K562 (cell line): ENCODE measurements around the gene VIPR2. TPM values are rescaled to one million over a fixed set of nuclear protein-coding genes. Genes with fewer than 3 reads are reported as not detected.

Experiments used
- FOXA3 ChIP-seq, 2 experiments: fragments of 450-650 bp in 1 of 2; sonication (generic) in 1 of 2; formaldehyde crosslinking; IDR thresholded peaks in 1 of 2; conservative IDR thresholded peaks in 1 of 2; 2 replicates each; pipeline versions ENCODE4 v1.4.0 to v1.8.0; 2020 to 2022; ENCODE audit warnings: mild to moderate bottlenecking in 2 of 2, missing genetic modification reagents in 1 of 2
- HDAC1 ChIP-seq, 2 experiments: fragments of 450-650 bp; IDR thresholded peaks; 2 replicates each; pipeline ENCODE4 v1.6.1; 2016 to 2017; ENCODE audit warnings: inconsistent platforms in 1 of 2, mild to moderate bottlenecking in 1 of 2, moderate library complexity in 1 of 2
- HDAC6 ChIP-seq: IDR thresholded peaks from 2 replicates; pipeline ENCODE4 v1.6.1; 2012; ENCODE audit warnings: low read depth, mild to moderate bottlenecking, control low read depth, inconsistent platforms, low read length, moderate library complexity
- HSF4 ChIP-seq: fragments of 250-450 bp; sonication (Bioruptor Pico); IDR thresholded peaks from 2 replicates; pipeline ENCODE4 v2.1.2; 2022; ENCODE audit warnings: mild to moderate bottlenecking, moderate library complexity, borderline replicate concordance
- NR2C2 ChIP-seq, 2 experiments: fragments of 200-800 bp in 1 of 2; sonication (Bioruptor generic) in 1 of 2; sonication (generic) in 1 of 2; formaldehyde crosslinking in 1 of 2; IDR thresholded peaks; 2 replicates each; pipeline versions ENCODE4 v1.6.1 to v1.8.0; 2016 to 2022; ENCODE audit warnings: mild to moderate bottlenecking in 1 of 2, missing compliant biosample characterization in 1 of 2, missing genetic modification characterization in 1 of 2, missing genetic modification reagents in 1 of 2
- PCBP1 ChIP-seq: fragments of 200-400 bp; formaldehyde crosslinking; IDR thresholded peaks from 2 replicates; pipeline ENCODE4 v1.6.1; 2018; ENCODE audit warnings: mild to moderate bottlenecking, low read depth, low read length; ENCODE audit not compliant: poor library complexity, severe bottlenecking
- RBM14 ChIP-seq: fragments of 200-400 bp; formaldehyde crosslinking; IDR thresholded peaks from 2 replicates; pipeline ENCODE4 v1.6.1; 2018; ENCODE audit warnings: low read depth, mild to moderate bottlenecking, low read length, moderate library complexity, borderline replicate concordance; ENCODE audit not compliant: insufficient read depth
- RCOR1 ChIP-seq, 2 experiments: IDR thresholded peaks; 2 replicates each; pipeline ENCODE4 v1.6.1; 2012; ENCODE audit warnings: low read depth in 2 of 2, low read length in 2 of 2, borderline replicate concordance in 1 of 2, improper control_type of control experiment in 1 of 2
- SAFB ChIP-seq: fragments of 200-400 bp; formaldehyde crosslinking; IDR thresholded peaks from 2 replicates; pipeline ENCODE4 v1.6.1; 2017; ENCODE audit warnings: low read depth, low read length, borderline replicate concordance
- STAG1 ChIP-seq: sonication (generic); formaldehyde crosslinking; IDR thresholded peaks from 2 replicates; pipeline ENCODE4 v1.5.0; 2020; ENCODE audit warnings: missing genetic modification reagents, borderline replicate concordance
- STAT5A ChIP-seq: IDR thresholded peaks from 2 replicates; pipeline ENCODE4 v1.6.1; 2012; ENCODE audit warnings: low read length, inconsistent platforms, borderline replicate concordance
- TRIM24 ChIP-seq, 2 experiments: fragments of 450-650 bp; IDR thresholded peaks; 2 replicates each; pipeline ENCODE4 v1.6.1; 2016
- U2AF1 ChIP-seq: fragments of 200-400 bp; formaldehyde crosslinking; optimal IDR thresholded peaks from 2 replicates; pipeline ENCODE3; 2017; ENCODE audit warnings: mild to moderate bottlenecking, low read depth, low read length, moderate library complexity
- ZNF24 ChIP-seq: fragments of 450-650 bp; IDR thresholded peaks from 2 replicates; pipeline ENCODE4 v1.6.1; 2016
- polyA plus RNA-seq, 8 experiments: library from polyadenylated mRNA; depleted of rRNA in 4 of 8; stranded (reverse) in 5 of 8; unstranded in 3 of 8; fragments of >200 nt; fragmentation: Nextera tagmentation in 2 of 8; fragmentation: Illumina TruSeq in 1 of 8; extraction: Ambion mirVana in 2 of 8; extraction: Trizol in 1 of 8; gene quantifications; 2 replicates each; pipeline versions ENCODE4 v1.2.1 to v1.2.3, GENCODE V29; 2011 to 2014; ENCODE audit warnings: inconsistent platforms in 1 of 8, missing spikeins in 1 of 8
- total RNA-seq, 7 experiments: library from RNA; depleted of rRNA in 6 of 7; stranded (reverse); fragments of >200 nt in 6 of 7; fragmentation: Illumina TruSeq in 2 of 7; extraction: Trizol in 2 of 7; gene quantifications; 2 replicates each; pipeline versions ENCODE4 v1.2.1 to v1.2.3, GENCODE V29; 2011 to 2021; ENCODE audit warnings: low replicate concordance in 1 of 7
- TF ChIP-seq, protein P1 (sequence below): fragments of 450-650 bp; IDR thresholded peaks from 2 replicates; pipeline ENCODE4 v1.6.1; 2017; ENCODE audit warnings: mild to moderate bottlenecking, moderate library complexity
- TF ChIP-seq, protein P2 (sequence below): fragments of 450-650 bp; conservative IDR thresholded peaks from 2 replicates; pipeline ENCODE4 v1.6.1; 2016; ENCODE audit warnings: missing genetic modification characterization, low read depth, mild to moderate bottlenecking, missing compliant biosample characterization, moderate library complexity
- TF ChIP-seq, protein P3 (sequence below): sonication (generic); formaldehyde crosslinking; IDR thresholded peaks from 2 replicates; pipeline ENCODE4 v1.8.0; 2022; ENCODE audit warnings: mild to moderate bottlenecking, missing genetic modification reagents
- TF ChIP-seq, protein P4 (sequence below): sonication (generic); formaldehyde crosslinking; IDR thresholded peaks from 2 replicates; pipeline ENCODE4 v1.8.0; 2022; ENCODE audit warnings: mild to moderate bottlenecking, missing genetic modification reagents

Gene VIPR2
- total and polyA plus RNA-seq, 9 of the 15 experiments (the other 6 are each of a cell fraction or from before 2014, with no cell fraction given) = 0.04 TPM; not detected in 8

DNA sequence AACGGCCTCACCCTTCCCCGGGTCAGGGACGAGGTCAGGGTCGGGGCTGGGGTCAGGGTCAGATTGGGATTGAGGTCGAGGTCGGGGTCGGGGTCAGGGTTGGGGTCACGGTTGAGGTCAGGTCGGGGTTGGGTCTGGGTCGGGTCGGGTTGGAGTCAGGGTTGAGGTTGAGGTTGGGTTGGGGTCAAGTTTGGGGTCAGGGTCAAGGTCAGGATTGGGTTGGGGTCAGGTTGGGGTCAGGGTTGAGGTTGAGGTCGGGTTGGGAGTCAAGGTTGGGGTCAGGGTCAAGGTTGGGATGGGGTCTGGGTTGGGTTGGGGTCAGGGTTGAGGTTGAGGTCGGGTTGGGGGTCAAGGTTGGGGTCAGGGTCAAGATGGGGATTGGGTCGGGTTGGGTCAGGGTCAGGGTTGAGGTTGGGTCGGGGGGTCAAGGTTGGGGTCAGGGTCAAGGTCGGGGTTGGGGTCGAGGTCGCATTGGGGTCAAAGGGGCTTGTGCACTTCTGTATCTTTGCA is 131.4 kb downstream of the VIPR2 start (continued):
- no peak for TF ChIP-seq HSF4 (CRISPR knock-in tag)
- peak; percentile 78 to 89; a peak in 3 of 4 replicates for TF ChIP-seq TRIM24 (IDR thresholded peaks at IDR 0.05)
- TF ChIP-seq SAFB = no peak
- TF ChIP-seq NR2C2 (CRISPR knock-in tag; IDR thresholded peaks at IDR 0.05) = peak; percentile 86; the same call in 1 of the 2 replicates
- peak; percentile 89 for TF ChIP-seq NR2C2 (tag; IDR thresholded peaks at IDR 0.05)
- 0 out of 2 replicates have a peak, but pooled peaks have one; percentile 27 for TF ChIP-seq RBM14
- TF ChIP-seq STAG1 (CRISPR knock-in tag) = no peak
- TF ChIP-seq HDAC1 (IDR thresholded peaks at IDR 0.05) = peak in 1 of 2 experiments; percentile 50; a peak in 1 of 4 replicates
- peak in 1 of 2 experiments; percentile 47; a peak in 1 of 4 replicates for TF ChIP-seq FOXA3 (CRISPR knock-in tag; conservative IDR thresholded peaks at IDR 0.05 in 1 of 2, IDR thresholded peaks at IDR 0.05 in 1 of 2)
- TF ChIP-seq STAT5A = peak; percentile 28
- TF ChIP-seq, protein P1, sequence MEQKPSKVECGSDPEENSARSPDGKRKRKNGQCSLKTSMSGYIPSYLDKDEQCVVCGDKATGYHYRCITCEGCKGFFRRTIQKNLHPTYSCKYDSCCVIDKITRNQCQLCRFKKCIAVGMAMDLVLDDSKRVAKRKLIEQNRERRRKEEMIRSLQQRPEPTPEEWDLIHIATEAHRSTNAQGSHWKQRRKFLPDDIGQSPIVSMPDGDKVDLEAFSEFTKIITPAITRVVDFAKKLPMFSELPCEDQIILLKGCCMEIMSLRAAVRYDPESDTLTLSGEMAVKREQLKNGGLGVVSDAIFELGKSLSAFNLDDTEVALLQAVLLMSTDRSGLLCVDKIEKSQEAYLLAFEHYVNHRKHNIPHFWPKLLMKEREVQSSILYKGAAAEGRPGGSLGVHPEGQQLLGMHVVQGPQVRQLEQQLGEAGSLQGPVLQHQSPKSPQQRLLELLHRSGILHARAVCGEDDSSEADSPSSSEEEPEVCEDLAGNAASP = peak; percentile 86; the same call in 1 of the 2 replicates
- TF ChIP-seq RCOR1 (IDR thresholded peaks at IDR 0.05; ENCODE audit: borderline replicate concordance in 1 of 2, low read depth in 2 of 2, low read length in 2 of 2) = 0 out of 4 replicates have a peak, but pooled peaks of 1 of the 2 experiments have one; percentile 10
- peak; percentile 74 for TF ChIP-seq PCBP1
- TF ChIP-seq, protein P2, sequence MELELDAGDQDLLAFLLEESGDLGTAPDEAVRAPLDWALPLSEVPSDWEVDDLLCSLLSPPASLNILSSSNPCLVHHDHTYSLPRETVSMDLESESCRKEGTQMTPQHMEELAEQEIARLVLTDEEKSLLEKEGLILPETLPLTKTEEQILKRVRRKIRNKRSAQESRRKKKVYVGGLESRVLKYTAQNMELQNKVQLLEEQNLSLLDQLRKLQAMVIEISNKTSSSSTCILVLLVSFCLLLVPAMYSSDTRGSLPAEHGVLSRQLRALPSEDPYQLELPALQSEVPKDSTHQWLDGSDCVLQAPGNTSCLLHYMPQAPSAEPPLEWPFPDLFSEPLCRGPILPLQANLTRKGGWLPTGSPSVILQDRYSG (tag) = no peak
- no peak for TF ChIP-seq U2AF1
- TF ChIP-seq, protein P3, sequence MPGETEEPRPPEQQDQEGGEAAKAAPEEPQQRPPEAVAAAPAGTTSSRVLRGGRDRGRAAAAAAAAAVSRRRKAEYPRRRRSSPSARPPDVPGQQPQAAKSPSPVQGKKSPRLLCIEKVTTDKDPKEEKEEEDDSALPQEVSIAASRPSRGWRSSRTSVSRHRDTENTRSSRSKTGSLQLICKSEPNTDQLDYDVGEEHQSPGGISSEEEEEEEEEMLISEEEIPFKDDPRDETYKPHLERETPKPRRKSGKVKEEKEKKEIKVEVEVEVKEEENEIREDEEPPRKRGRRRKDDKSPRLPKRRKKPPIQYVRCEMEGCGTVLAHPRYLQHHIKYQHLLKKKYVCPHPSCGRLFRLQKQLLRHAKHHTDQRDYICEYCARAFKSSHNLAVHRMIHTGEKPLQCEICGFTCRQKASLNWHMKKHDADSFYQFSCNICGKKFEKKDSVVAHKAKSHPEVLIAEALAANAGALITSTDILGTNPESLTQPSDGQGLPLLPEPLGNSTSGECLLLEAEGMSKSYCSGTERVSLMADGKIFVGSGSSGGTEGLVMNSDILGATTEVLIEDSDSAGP (CRISPR knock-in tag) = no peak
- TF ChIP-seq HDAC6 = peak; percentile 96
- no peak for TF ChIP-seq ZNF24
- TF ChIP-seq, protein P4, sequence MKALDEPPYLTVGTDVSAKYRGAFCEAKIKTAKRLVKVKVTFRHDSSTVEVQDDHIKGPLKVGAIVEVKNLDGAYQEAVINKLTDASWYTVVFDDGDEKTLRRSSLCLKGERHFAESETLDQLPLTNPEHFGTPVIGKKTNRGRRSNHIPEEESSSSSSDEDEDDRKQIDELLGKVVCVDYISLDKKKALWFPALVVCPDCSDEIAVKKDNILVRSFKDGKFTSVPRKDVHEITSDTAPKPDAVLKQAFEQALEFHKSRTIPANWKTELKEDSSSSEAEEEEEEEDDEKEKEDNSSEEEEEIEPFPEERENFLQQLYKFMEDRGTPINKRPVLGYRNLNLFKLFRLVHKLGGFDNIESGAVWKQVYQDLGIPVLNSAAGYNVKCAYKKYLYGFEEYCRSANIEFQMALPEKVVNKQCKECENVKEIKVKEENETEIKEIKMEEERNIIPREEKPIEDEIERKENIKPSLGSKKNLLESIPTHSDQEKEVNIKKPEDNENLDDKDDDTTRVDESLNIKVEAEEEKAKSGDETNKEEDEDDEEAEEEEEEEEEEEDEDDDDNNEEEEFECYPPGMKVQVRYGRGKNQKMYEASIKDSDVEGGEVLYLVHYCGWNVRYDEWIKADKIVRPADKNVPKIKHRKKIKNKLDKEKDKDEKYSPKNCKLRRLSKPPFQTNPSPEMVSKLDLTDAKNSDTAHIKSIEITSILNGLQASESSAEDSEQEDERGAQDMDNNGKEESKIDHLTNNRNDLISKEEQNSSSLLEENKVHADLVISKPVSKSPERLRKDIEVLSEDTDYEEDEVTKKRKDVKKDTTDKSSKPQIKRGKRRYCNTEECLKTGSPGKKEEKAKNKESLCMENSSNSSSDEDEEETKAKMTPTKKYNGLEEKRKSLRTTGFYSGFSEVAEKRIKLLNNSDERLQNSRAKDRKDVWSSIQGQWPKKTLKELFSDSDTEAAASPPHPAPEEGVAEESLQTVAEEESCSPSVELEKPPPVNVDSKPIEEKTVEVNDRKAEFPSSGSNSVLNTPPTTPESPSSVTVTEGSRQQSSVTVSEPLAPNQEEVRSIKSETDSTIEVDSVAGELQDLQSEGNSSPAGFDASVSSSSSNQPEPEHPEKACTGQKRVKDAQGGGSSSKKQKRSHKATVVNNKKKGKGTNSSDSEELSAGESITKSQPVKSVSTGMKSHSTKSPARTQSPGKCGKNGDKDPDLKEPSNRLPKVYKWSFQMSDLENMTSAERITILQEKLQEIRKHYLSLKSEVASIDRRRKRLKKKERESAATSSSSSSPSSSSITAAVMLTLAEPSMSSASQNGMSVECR (CRISPR knock-in tag) = 0 out of 2 replicates have a peak, but pooled peaks have one; percentile 16
